Measurements from ENCODE around the gene HDAC4. TPM values are rescaled to one million over a fixed set of nuclear protein-coding genes. Genes with fewer than 3 reads are reported as not detected.
A peak's percentile ranks its signal among the peaks of the same experiment; 100 is the strongest.

HDAC4 gene
- total RNA-seq, 1 experiment from 2014 or later = 21.8 TPM

DNA sequence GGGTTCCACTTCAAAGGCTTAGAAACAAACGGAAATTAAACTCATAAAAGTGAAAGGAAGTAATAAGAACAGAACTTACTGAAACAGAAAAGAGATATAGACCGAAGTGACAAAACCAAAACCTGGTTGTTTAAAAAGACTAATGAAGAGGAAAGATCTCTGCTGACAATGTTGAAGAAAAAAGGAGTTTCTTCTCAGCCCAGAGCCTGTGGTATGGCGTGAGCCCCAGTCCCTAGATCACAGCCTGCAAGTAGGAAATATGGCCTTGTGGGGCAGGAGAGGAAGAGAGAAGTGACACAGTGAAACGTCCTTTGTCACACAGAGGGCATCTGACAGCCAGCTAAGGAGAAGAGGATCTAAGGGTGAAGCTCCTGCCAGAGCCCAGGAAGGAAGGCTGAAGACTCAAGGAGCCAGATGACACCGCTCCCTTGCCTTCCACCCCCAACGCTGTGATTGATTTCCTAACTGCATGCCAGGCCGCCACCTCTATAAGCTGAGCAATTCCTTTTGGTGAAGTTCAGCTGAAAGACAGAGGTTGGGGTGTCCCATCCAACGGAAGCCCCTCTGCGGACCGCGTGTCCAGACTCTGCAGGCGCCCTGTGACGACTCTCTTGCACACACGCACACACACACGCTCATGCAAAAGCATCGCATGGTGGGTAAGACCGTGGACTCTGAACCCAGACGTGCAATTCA, 141.1 kb downstream of the HDAC4 start:
- ChIA-PET POLR2A (no interaction called here), CTCF (no interaction called here)
- H3K9me3 Mint-ChIP-seq (ENCODE audit: unreplicated experiment) = peaks cover 8% of the 10 kb centered on the region
- H3K4me1 Mint-ChIP-seq (ENCODE audit: insufficient read depth, unreplicated experiment) = peaks cover 19% of the 10 kb centered on the region
- H3K27me3 Mint-ChIP-seq (ENCODE audit: insufficient read depth, unreplicated experiment) = no peaks in the 10 kb centered on the region
- H3K27ac Mint-ChIP-seq (ENCODE audit: low read depth, unreplicated experiment) = no peak overlapping the region
- TF ChIP-seq, protein P1, sequence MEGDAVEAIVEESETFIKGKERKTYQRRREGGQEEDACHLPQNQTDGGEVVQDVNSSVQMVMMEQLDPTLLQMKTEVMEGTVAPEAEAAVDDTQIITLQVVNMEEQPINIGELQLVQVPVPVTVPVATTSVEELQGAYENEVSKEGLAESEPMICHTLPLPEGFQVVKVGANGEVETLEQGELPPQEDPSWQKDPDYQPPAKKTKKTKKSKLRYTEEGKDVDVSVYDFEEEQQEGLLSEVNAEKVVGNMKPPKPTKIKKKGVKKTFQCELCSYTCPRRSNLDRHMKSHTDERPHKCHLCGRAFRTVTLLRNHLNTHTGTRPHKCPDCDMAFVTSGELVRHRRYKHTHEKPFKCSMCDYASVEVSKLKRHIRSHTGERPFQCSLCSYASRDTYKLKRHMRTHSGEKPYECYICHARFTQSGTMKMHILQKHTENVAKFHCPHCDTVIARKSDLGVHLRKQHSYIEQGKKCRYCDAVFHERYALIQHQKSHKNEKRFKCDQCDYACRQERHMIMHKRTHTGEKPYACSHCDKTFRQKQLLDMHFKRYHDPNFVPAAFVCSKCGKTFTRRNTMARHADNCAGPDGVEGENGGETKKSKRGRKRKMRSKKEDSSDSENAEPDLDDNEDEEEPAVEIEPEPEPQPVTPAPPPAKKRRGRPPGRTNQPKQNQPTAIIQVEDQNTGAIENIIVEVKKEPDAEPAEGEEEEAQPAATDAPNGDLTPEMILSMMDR (IDR thresholded peaks at IDR 0.05; ENCODE audit: unreplicated experiment) = no peak
- DNase-seq (ENCODE audit: unreplicated experiment) = no peak
- BruUV-seq (replicated peaks) = no TSS peak
- intact Hi-C loops (cut with micrococcal nuclease) = loop anchor here (10.0 kb wide), 1 partner anchor 405 kb away; no protein-coding TSS in a partner anchor
- no peaks in the 10 kb centered on the region for H3K36me3 Mint-ChIP-seq (ENCODE audit: insufficient read depth, unreplicated experiment)
- H3K4me3 Mint-ChIP-seq (ENCODE audit: unreplicated experiment) = no peak overlapping the region

DNA sequence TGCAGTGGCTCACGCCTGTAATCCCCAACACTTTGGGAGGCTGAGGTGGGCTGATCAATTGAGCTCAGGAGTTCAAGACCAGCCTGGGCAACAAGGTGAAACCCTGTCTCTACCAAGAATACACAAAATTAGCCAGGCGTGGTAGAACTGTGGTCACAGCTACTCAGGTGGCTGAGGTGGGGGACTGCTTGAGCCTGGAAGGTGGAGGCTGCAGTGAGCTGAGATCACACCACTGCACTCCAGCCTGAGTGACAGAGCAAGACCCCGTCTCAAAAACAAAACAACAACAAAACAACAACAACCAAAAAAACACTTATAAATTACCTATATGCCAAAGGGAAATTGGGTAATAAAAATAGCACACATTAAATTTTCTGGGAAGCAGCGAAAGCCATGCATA, 141.6 kb downstream of the HDAC4 start:
- BruUV-seq (replicated peaks) = no TSS peak
- Mint-ChIP-seq H3K36me3 (ENCODE audit: insufficient read depth, unreplicated experiment) (no peaks in the 10 kb centered on the region), H3K4me1 (ENCODE audit: insufficient read depth, unreplicated experiment) (peaks cover 14% of the 10 kb centered on the region), H3K27me3 (ENCODE audit: insufficient read depth, unreplicated experiment) (no peaks in the 10 kb centered on the region), H3K27ac (ENCODE audit: low read depth, unreplicated experiment) (no peak overlapping the region), H3K9me3 (ENCODE audit: unreplicated experiment) (peaks cover 8% of the 10 kb centered on the region), H3K4me3 (ENCODE audit: unreplicated experiment) (no peak overlapping the region)
- POLR2A ChIA-PET = no interaction called here
- no peak for DNase-seq (ENCODE audit: unreplicated experiment)
- intact Hi-C loops (cut with micrococcal nuclease) = no loop called here
- CTCF ChIA-PET = no interaction called here
- TF ChIP-seq, protein P1 (IDR thresholded peaks at IDR 0.05; ENCODE audit: unreplicated experiment) = no peak

DNA sequence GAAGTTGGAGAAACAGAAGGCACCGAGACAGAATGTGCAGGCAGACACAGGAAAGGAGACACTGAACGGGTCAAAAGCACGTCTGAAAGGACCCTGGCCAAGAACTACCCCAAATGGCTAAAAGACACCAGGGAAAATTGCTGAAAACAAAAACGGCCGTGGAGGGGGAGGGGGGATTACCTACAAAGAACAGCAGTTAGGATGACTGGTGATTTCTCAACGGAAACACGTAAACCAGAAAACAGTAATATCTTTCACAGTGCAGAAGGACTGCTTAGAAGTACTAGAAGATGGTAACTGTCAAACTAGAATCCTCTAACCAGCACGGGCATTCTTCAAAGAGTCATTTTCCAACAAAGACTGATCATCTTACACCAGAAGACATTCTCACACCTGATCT, 142.6 kb downstream of the HDAC4 start:
- H3K4me1 Mint-ChIP-seq (ENCODE audit: insufficient read depth, unreplicated experiment) = peaks cover 14% of the 10 kb centered on the region
- ChIA-PET CTCF (interaction anchor here (0.5 kb wide), 1 partner anchor 32 kb away, joined by 3 read pairs; no protein-coding TSS in a partner anchor), POLR2A (no interaction called here)
- no TSS peak for BruUV-seq (replicated peaks)
- H3K36me3 Mint-ChIP-seq (ENCODE audit: insufficient read depth, unreplicated experiment) = no peaks in the 10 kb centered on the region
- DNase-seq (ENCODE audit: unreplicated experiment) = no peak
- intact Hi-C loops (cut with micrococcal nuclease) = no loop called here
- TF ChIP-seq, protein P1 (IDR thresholded peaks at IDR 0.05; ENCODE audit: unreplicated experiment) = no peak
- H3K9me3 Mint-ChIP-seq (ENCODE audit: unreplicated experiment) = peaks cover 8% of the 10 kb centered on the region
- no peak overlapping the region for H3K4me3 Mint-ChIP-seq (ENCODE audit: unreplicated experiment)
- no peak overlapping the region for H3K27ac Mint-ChIP-seq (ENCODE audit: low read depth, unreplicated experiment)
- H3K27me3 Mint-ChIP-seq (ENCODE audit: insufficient read depth, unreplicated experiment) = no peaks in the 10 kb centered on the region

DNA sequence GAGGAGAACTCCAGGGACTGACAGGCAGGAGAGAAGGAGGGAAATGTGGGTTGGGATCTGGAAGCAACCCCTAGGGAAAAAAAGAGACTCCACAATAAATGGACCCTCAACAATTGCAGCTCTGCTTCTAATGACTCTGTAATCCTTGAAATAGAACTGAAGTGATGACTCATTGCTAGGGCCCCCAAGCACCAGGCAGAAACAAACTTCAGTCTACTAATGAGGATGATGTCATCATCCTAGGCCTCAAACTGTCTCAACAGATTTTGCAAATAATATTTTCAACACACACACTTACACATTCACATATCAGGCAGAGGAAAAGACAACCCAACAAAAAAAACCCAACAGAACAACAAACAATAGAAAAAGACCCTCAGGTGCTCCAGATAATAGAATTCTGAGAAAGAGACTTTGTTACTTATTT, 143.3 kb downstream of the HDAC4 start:
- CTCF ChIA-PET = no interaction called here
- H3K27me3 Mint-ChIP-seq (ENCODE audit: insufficient read depth, unreplicated experiment) = no peaks in the 10 kb centered on the region
- H3K9me3 Mint-ChIP-seq (ENCODE audit: unreplicated experiment) = peaks cover 8% of the 10 kb centered on the region
- TF ChIP-seq, protein P1 (IDR thresholded peaks at IDR 0.05; ENCODE audit: unreplicated experiment) = no peak
- intact Hi-C loops (cut with micrococcal nuclease) = no loop called here
- DNase-seq (ENCODE audit: unreplicated experiment) = peak; percentile 77
- POLR2A ChIA-PET = interaction anchor here (0.7 kb wide), 1 partner anchor 98 kb away, joined by 3 read pairs; no protein-coding TSS in a partner anchor
- H3K36me3 Mint-ChIP-seq (ENCODE audit: insufficient read depth, unreplicated experiment) = peaks cover 4% of the 10 kb centered on the region
- H3K4me1 Mint-ChIP-seq (ENCODE audit: insufficient read depth, unreplicated experiment) = peaks cover 14% of the 10 kb centered on the region
- no peak overlapping the region for H3K4me3 Mint-ChIP-seq (ENCODE audit: unreplicated experiment)
- H3K27ac Mint-ChIP-seq (ENCODE audit: low read depth, unreplicated experiment) = peak overlapping the region; percentile 72
- BruUV-seq (replicated peaks) = no TSS peak
